ENCODE measurements around the gene OPHN1.
A peak's percentile ranks its signal among the peaks of the same experiment; 100 is the strongest.

Gene OPHN1

DNA sequence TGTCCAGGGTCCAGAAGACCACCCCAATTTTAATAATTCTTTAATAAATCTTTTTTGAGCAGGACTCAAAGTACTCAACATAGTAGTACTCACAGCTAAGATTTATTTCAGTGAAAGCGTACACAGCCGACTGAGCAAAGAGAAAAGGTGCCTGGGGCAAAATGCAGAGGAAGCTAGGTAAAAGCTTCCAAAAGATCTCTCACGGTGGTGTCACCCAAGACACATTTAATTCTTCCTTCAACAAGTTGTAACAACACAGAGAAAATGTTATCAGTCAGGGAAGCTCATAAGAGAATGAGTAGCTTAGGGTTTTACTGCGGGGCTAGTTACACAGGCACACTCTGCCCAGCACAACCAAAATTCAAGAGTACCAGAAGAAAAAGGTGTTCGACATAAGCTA is 201.1 kb downstream of the OPHN1 start:
- DNase-seq, result no peak

DNA sequence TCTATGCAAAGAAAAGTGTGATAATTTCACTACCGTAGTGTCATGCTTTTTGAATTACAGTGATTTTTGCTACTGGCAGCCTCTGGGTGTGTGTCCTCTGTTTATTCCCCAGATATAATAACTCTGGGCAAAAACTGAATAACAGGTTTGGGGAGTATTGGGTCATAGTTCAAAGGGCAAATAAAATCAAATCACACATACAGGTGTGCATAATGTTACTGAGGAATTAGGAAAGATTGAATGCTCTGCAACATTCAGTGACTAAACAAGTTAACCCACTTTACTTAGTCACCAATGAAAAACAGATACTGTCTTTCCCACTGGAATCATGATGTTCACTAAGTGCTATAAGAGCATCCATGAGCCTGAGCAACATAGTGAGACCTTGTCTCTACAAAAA is 224.3 kb downstream of the OPHN1 start:
- no peak for DNase-seq

DNA sequence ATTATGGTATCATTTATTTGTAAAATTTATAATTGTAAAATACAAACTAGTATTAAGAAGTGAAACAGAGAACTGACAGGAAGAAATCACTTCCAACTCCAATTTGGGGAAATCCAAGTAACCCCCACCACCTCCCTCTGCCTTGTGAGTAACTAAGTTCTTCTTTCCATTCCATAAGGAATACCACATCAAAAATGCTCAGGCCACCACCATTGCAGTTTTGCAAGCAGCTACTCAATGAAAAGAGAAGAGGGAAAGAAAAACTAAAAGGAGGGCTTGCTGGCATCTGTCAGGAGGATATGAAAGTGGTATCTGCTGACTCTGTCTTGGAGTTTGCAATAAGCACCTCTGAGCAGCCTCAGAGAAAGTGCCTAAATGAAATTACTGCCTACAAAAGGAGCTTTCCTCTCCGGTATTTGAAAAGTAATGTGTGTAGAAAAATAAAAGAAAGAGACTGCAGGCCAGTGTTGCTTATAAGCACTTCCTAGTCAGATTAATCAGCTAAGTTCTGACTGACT is 228.7 kb downstream of the OPHN1 start:
- no peak for DNase-seq

DNA sequence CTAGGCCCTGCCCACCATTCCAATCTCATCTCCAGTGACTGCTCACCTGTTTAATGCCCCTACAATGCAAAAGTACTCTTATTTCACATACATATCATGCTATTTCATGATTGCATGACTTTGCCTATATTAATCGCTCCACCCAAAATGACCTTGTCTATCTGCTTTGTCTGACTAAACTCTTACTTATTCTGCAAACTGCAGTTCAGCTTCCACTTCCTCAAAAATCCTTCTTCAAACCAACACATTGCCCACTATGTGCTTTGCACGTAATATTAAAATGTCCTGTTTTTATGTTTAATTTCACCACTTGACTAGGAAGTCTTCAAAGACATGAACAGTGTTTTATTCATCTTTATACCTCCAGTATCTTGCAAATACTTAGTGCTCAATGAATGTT is 229.6 kb downstream of the OPHN1 start:
- DNase-seq, result no peak

DNA sequence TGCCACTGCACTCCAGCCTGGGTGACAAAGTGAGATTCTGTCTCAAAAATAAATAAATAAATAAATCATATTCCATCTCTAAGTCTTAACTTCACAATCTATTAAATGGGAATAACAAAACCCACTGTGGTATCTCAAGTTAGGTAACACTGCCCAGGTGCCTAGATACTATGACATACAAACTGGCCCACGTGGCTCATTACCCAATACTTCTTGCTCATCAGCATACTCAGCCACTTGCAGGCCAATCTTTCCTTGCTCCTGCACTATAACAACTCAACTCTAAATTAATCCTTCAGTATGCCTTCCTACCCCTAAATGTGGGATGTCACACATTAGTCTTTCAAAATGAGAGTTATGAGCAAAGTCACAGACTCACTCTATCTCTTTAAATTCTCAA is 230.1 kb downstream of the OPHN1 start:
- no peak for DNase-seq

DNA sequence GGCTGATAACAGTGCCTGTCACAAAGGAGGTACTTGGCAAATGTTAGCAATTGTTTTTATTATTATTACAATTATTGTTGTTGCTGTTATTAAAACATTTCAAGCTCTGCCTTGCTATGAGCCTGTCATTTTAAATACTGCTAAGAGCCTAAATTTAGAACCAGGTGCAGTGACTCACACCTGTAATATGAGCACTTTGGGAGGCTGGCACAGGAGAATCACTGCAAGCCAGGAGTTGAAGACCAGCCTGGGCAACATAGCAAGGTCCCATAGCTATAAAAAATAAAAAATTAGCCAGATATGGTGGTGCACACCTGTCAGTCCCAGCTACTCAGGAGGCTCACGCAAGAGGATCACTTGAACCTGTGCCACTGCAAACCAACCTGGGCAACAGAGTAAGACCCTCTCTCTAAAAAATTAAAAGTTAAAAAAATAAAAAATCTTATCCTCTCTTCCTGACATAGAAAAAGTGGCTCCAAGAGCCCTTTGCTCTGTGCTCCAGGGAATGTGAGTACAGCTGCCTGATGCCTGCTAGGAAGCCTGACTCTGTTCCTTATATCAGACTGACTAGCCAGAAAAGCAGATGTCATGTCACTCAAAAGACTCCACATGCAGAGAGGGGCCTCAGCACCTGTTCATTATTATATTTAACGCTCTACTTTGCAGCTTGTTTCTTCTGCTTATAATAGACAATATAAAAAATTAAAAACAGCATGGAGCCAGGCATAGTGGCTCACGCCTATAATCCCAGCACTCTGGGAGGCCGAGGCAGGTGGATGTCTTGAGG is 234.0 kb downstream of the OPHN1 start:
- no peak for DNase-seq

DNA sequence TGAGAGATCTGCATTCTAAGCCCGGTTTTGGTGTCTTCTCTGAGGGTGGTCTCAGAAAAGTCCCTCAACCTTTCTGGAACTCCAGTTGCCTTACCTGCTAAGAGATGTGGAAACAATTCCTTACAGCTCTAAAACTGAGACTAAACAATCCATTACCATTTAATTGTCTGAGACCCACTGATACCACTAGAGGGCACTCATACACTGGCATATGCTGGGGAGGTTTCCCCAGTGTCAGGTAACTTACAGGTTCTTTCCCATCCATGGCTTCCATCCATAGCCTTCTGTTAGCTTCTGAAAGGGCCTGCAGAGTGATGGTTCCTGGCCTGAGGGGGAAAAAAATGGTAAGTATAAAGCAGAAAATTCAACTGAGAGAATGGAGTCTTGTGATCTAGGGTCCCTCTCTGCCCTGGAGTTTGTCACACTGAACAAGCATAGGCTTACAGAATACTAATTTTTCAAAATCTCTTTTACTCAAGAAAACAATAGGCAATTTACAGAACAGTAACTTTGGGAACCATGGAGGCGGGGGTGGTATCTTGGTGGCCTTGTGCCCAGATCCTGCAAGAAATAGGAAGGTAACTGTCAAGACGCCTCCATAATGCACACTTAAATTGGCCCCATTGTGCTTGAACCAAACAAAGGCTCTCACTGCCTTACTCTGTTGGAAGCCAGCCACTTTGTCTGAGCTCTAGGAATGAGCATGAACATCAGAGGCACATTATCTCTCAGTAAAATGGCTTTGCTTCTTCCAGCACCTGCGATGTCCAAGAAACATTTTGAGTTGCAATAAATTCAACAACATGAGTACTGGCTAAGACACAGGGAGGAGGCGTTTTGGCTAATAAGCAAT is 236.1 kb downstream of the OPHN1 start:
- peak in 1 of 2 donors; percentile 41 for DNase-seq

DNA sequence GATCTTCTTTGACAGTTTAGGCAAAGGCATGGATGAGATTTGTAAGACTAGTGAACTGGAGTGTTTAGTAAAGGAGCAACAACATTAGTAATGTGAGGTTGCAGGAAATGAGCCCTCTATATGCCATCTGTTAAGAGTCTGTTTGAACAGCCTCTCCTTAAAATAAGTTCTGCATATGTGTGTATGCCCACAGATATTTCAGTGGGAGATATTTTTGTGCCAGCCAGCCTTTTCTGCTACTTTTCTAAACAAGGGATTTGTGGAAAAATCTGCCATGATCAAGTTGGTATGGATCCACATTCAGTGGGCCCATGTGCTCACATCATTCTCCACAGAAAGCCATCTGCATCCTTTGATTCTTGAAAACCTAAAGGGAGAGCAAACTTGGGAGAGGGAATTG is 237.7 kb downstream of the OPHN1 start:
- DNase-seq, result no peak

DNA sequence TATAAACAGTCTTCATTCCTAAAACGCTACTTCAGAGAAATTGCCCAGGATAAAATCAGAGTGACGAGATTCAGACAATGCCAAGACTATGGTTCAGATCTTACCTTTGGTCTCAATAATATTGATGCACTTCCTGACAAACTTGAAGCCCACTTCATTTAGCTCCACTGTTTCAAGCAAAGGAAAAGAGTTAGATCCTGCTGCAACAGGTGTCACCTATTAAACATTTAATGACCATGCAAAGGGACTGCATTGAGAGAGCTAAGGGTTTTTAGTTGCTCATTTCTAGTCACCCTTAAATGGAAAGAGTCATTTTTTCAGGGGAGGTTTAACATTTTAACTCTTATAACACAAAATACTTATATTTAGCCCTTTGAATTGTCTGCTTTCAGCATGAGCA is 239.5 kb downstream of the OPHN1 start:
- DNase-seq, result no peak

DNA sequence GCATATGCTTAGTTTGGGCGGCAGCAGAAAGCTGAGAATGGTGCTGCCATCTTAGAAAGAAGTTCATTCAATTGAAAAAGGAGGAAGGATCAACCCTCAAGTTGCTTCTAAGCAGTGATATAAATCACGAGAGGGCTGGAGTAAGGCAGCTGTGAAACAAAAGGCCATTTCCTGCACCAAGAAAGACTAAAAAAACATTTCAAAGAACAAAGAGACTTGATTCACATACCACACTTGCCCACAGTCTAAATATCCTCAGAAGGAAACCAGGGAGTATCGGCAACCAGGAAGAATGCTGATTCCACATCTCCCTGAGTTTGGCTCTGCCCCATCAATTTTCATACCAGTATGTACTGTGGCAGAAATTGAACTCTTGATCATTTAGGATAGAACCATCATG is 240.1 kb downstream of the OPHN1 start:
- DNase-seq, result no peak

DNA sequence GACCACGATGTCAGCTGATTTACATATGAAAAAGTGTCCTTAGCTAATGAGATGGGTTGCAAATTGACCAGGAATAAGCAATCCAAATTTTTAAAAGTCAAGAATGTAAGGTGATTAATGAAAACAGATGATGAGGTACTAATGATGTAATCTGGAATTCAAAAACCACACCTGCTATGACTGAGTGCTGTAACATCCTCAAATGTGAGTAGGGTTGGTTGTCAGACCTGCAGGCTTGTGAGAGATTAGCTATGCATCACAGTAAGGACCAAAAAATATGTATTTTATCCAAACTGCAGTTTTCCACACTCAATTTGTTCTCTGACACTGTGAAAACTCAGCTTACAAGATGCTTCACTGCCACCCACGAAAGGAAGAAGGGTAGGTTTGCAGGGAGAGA is 242.5 kb downstream of the OPHN1 start:
- no peak for DNase-seq

DNA sequence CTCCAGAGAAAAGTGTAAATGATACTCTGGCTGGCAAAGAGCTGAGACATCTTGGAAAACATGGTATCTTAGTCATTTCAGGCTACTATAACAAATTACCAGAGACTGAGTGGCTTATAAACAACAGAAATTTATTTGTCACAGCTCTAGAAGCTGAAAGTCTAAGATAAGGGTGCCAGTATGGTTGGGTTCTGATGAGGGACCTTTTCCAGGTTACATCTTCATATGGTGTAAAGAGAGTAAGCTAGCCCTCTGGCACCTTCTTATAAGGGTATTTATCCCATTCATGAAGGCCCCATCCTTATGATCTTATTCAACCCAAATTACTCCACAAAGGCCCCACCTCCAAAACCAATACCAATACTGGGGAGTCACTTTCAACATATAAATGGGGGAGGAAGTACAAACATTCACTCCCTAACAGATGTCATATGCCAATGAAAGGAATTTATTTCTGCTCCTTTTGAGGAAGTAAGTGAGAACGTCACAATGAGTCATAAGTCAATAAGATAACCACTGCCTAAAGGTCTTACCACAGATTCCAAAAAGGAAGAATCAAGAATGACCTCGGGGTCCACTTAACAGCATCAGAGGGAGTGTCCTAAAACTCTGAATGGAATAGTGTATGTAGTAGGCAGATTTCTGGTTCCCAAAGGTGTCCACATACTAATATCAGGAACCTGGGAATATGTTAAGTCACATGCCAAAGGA is 246.6 kb downstream of the OPHN1 start:
- no peak for DNase-seq

DNA sequence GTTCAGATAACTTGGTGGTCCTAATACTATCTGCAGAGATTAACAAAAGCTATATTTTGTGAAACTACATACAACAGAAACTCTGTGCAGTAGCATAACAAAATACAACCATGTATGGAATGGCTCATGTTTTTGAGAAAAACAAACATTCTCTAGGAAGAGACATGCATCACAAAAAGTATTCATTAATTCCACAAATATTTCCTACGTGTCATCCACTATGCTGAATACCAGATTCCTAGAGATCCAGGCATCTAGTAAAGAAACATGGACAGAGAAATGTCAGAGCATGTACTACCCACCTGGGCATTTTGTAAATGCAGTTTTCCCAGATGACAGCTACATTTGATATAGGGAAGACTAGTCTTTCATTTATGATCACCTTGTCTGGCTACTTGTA is 248.1 kb downstream of the OPHN1 start:
- DNase-seq, result no peak

DNA sequence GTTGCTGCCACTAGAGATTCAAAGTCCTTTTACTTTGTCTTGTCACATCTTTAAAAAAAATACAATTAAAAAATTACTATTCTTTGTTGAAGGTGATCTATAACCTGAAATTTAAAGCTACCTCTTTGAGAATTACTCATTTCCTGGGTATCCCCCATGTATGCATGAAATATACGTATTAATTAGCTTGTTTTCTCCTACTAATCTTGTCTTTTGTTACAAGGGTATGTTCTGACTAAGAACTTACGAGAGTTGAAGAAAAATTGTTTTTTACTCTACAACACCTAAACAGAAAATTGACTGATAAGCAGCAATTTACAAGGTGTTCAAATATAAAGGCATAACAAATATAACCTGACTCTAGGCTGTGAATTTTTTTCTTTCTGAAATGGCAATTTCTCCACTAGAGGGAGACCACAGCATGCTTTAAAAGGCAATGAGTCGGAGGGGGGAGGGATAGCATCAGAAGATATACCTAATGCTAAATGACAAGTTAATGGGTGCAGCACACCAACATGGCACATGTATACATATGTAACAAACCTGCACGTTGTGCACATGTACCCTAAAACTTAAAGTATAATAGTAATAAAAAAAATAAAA is 249.6 kb downstream of the OPHN1 start:
- DNase-seq, result peak in 1 of 2 donors; percentile 33

DNA sequence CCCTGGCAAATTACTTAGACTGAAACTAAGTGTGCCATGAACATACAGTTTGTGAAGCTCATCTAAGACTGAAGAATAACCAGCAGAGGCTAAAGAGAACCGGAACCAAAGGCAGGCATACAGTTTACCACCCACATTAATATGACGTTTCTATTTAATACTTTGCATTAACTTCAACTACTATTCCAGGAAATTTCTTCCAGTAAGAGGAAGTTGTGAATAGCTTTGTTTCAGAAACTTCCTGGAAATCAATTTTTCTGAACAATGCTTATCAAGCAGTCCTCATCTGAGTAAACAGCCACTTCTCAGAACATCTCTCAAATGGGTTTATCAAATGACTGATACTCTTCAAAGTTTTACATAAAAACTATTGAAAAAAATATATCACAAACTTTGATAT is 252.7 kb downstream of the OPHN1 start:
- peak in 1 of 2 donors; percentile 11 for DNase-seq

DNA sequence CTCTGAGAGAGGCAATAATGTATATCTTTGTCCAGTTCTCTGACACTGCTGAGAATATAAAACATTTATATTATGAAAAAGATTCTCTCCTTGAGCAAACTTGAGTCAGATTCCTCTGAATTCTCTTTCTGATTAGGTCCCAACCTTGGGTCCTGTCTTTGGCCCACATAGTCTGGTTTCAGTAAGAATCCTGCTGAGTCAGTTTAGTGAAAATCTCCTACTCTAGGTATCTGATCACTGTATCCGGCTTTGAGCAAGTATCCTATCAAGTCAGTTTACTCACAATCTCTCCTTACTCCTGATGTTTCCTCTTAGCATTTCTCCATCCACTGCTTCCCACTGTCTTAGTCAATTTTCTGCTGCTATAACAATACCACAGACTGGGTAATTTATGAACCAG is 253.9 kb downstream of the OPHN1 start:
- no peak for DNase-seq

DNA sequence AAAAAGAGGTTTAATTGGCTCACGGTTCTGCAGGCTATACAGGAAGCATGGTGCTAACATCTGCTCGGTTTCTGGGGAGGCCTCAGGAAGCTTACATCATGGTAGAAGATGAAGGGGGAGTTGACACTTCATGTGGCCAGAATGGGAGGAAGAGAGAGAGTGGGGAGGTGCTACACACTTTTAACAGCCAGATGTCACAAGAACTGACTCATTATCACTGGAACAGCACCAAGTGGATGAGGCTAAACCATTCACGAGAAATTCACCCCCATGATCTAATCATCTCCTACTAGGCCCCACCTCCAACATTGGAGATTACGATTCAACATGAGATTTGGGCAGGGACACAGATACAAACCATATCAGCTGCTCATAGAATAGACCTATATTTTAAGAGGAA is 255.8 kb downstream of the OPHN1 start:
- no peak for DNase-seq

DNA sequence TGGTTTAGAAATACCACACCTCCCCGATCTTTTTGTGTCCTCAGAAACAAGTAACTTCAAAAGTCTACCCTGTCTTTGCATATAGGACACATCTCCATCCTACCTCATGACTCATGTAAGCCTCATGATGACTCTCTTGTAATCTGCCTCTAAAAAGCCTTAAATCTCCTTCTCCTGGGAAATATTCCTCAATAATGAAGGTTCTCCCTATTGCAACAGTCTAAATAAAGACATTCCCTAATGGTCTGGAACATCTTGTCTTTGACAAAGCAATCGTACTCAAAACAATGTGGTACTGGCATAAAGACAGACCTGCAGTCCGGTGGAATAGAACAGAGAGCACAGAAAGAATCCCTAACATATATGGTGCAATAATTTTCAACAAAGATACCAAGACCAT is 257.7 kb downstream of the OPHN1 start:
- no peak for DNase-seq

DNA sequence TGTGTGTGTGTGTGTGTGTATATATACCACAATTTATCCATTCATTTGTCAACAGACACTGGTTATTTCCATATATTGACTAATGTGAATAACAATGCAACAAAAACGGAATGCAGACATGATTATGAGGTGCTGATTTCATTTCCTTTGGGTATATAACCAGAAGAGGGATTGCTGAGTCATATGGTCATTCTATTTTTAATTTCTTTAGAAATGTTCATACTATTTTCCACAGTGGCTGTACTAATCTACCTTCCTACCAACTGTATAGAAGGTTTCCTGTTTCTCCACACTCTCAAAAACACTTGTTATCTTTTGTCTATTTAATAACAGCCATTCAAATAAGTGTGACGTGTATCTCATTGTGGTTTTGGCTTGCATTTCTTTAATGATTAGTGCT is 269.9 kb downstream of the OPHN1 start:
- DNase-seq, result no peak

DNA sequence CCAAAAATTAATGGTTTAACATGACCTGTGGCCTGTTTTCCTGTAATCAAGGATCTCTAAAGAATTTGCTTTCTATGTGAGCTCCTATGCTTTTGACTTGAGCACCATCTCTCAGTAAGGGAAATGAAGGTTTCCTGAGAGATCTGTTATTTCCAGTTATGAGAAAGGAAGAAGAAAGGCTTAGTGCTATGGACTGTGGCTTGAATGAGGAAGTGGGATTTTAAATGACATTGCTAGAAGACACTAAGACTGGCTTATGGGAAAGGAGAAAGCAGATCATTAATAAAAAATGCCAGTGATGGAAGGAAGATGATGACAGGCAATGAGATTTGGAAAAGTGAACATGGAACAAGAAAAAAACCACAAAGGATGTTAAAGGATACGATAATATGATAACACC is 285.4 kb downstream of the OPHN1 start:
- DNase-seq, result no peak

DNA sequence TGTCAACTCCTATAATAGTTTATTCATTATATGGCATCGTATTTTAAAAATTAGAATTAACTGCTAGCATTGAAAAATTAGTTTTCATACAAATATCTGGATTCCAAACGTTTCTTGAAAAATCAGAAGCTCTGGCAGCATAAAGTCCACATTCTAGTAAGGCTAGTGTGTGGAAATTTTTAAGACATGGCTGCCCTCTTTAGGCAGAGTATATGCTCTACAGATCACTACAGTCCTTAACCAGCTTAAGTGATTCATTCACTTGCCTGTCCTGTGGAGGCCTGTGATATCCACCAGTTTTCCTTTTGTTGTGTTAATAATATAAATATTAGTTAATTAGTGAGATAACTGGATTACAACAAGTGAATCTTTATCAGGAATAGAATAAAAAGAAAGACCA is 287.2 kb downstream of the OPHN1 start:
- no peak for DNase-seq

DNA sequence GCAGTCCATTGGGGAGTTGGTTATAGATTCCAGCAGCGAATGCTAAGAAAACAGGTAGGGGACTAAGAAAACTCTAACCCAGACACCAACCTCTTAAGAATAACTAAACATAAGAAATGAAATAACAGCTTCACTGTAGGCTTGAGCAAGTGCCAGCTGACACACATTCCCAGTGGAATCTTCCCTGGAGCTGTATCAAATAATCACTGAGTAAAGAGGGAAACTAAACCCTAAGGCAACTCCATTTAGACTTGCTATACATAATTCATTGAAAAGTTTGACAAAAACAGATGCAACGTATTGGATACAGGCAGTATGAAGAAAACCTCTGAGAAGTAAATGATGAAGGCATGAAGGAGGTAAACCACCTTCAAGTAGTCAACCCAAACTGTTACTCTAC is 293.5 kb downstream of the OPHN1 start:
- DNase-seq, result no peak

DNA sequence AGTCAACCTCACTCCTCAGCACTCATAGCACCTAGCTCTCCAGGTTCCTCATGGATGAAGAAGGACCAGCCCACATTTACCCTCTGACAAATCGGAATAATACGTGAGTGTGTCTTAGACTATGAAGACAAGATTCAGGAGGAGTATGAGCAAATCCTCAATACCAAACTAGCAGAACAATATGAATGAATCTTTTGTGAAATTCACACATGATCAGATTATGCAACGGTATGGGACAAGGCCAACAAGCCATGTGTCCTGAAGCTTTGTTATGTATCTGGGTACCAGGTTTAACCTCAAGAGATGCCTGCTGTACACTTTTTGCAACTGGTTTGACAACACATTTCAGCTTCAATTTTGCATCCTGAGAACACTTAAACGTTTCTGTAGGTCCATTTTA is 300.1 kb downstream of the OPHN1 start:
- no peak for DNase-seq
